Central memory CD8-positive, alpha-beta T cell (primary cell): ENCODE results near the gene DOCK1.

Source experiments
- ATAC-seq: fragments of 150-1000 bp; cut with Tn5 transposase; replicated peaks from 2 replicates; pipeline ENCODE4 v1.10.0; 2022; ENCODE audit warnings: mild to moderate bottlenecking, moderate FRiP score, moderate number of reproducible peaks; ENCODE audit not compliant: poor library complexity, severe bottlenecking; ENCODE audit errors: extremely low read depth
- DNase-seq, 2 donors: peaks; one replicate each; pipeline ENCODE4 v3.0.0; 2021; ENCODE audit warnings: low spot score in 2 of 2
- H3K27ac Mint-ChIP-seq: one replicate; pipeline ENCODE4 v1.8.0; 2022; ENCODE audit warnings: low read depth, mild to moderate bottlenecking, moderate library complexity, mixed read lengths
- H3K27me3 Mint-ChIP-seq: one replicate; pipeline ENCODE4 v1.8.0; 2022; ENCODE audit warnings: mixed read lengths
- H3K36me3 Mint-ChIP-seq: one replicate; pipeline ENCODE4 v1.8.0; 2022; ENCODE audit warnings: mild to moderate bottlenecking, moderate library complexity, mixed read lengths; ENCODE audit not compliant: insufficient read depth
- H3K4me1 Mint-ChIP-seq: one replicate; pipeline ENCODE4 v1.8.0; 2022; ENCODE audit warnings: mixed read lengths
- H3K4me3 Mint-ChIP-seq: one replicate; pipeline ENCODE4 v1.8.0; 2022; ENCODE audit warnings: mild to moderate bottlenecking, moderate library complexity, mixed read lengths
- H3K9me3 Mint-ChIP-seq: one replicate; pipeline ENCODE4 v1.8.0; 2022; ENCODE audit warnings: mixed read lengths

Gene DOCK1

GRCh38 chr10:127310430-127310829, 405.2 kb downstream of the DOCK1 start:
- Mint-ChIP-seq H3K27ac (no peak overlapping the region), H3K4me1 (no peaks in the 10 kb centered on the region), H3K36me3 (no peaks in the 10 kb centered on the region), H3K9me3 (peaks cover 6% of the 10 kb centered on the region), H3K27me3 (no peaks in the 10 kb centered on the region), H3K4me3 (no peak overlapping the region)
- no peak for ATAC-seq
- no peak for DNase-seq

- Mint-ChIP-seq H3K36me3 (no peaks in the 10 kb centered on the region), H3K27ac (no peak overlapping the region), H3K27me3 (no peaks in the 10 kb centered on the region), H3K4me3 (no peak overlapping the region), H3K4me1 (no peaks in the 10 kb centered on the region), H3K9me3 (peaks cover 6% of the 10 kb centered on the region)
- ATAC-seq (no peak), DNase-seq (no peak)
Measured at GRCh38 chr10:127310923-127311322, 405.7 kb downstream of the DOCK1 start.

- Mint-ChIP-seq H3K9me3 (no peaks in the 10 kb centered on the region), H3K27ac (no peak overlapping the region), H3K36me3 (no peaks in the 10 kb centered on the region), H3K4me3 (no peak overlapping the region), H3K4me1 (no peaks in the 10 kb centered on the region), H3K27me3 (no peaks in the 10 kb centered on the region)
- ATAC-seq, result no peak
- DNase-seq, result no peak
Measured at GRCh38 chr10:127313996-127314700, 408.9 kb downstream of the DOCK1 start.

- Mint-ChIP-seq H3K36me3 (no peaks in the 10 kb centered on the region), H3K9me3 (no peaks in the 10 kb centered on the region), H3K4me3 (no peak overlapping the region), H3K4me1 (no peaks in the 10 kb centered on the region), H3K27me3 (no peaks in the 10 kb centered on the region), H3K27ac (no peak overlapping the region)
- no peak for ATAC-seq
- no peak for DNase-seq
Measured at GRCh38 chr10:127314797-127315196, 409.6 kb downstream of the DOCK1 start.

GRCh38 chr10:127315888-127316287, 410.7 kb downstream of the DOCK1 start:
- no peak overlapping the region for H3K4me3 Mint-ChIP-seq
- no peaks in the 10 kb centered on the region for H3K4me1 Mint-ChIP-seq
- no peaks in the 10 kb centered on the region for H3K36me3 Mint-ChIP-seq
- no peaks in the 10 kb centered on the region for H3K9me3 Mint-ChIP-seq
- no peak for ATAC-seq
- DNase-seq, result no peak
- peaks cover 11% of the 10 kb centered on the region for H3K27me3 Mint-ChIP-seq
- H3K27ac Mint-ChIP-seq, result no peak overlapping the region

GRCh38 chr10:127318396-127318795, 413.2 kb downstream of the DOCK1 start:
- DNase-seq (no peak), ATAC-seq (no peak)
- no peak overlapping the region for H3K4me3 Mint-ChIP-seq
- H3K27ac Mint-ChIP-seq, result no peak overlapping the region
- no peaks in the 10 kb centered on the region for H3K36me3 Mint-ChIP-seq
- no peaks in the 10 kb centered on the region for H3K9me3 Mint-ChIP-seq
- H3K4me1 Mint-ChIP-seq, result no peaks in the 10 kb centered on the region
- H3K27me3 Mint-ChIP-seq, result peaks cover 18% of the 10 kb centered on the region

GRCh38 chr10:127319271-127319670, 414.0 kb downstream of the DOCK1 start:
- no peak overlapping the region for H3K4me3 Mint-ChIP-seq
- H3K36me3 Mint-ChIP-seq, result no peaks in the 10 kb centered on the region
- peaks cover 18% of the 10 kb centered on the region for H3K27me3 Mint-ChIP-seq
- DNase-seq, result no peak
- H3K27ac Mint-ChIP-seq, result no peak overlapping the region
- H3K9me3 Mint-ChIP-seq, result no peaks in the 10 kb centered on the region
- H3K4me1 Mint-ChIP-seq, result no peaks in the 10 kb centered on the region
- no peak for ATAC-seq

GRCh38 chr10:127319691-127320090, 414.5 kb downstream of the DOCK1 start:
- peaks cover 18% of the 10 kb centered on the region for H3K27me3 Mint-ChIP-seq

GRCh38 chr10:127320176-127320575, 414.9 kb downstream of the DOCK1 start:
- Mint-ChIP-seq H3K27ac (no peak overlapping the region), H3K36me3 (no peaks in the 10 kb centered on the region), H3K4me3 (no peak overlapping the region), H3K9me3 (no peaks in the 10 kb centered on the region), H3K27me3 (peaks cover 18% of the 10 kb centered on the region), H3K4me1 (no peaks in the 10 kb centered on the region)
- no peak for DNase-seq
- no peak for ATAC-seq

More at GRCh38 chr10:127319691-127320090, 414.5 kb downstream of the DOCK1 start:
- no peaks in the 10 kb centered on the region for H3K9me3 Mint-ChIP-seq
- H3K4me3 Mint-ChIP-seq, result no peak overlapping the region
- no peaks in the 10 kb centered on the region for H3K4me1 Mint-ChIP-seq
- no peaks in the 10 kb centered on the region for H3K36me3 Mint-ChIP-seq
- H3K27ac Mint-ChIP-seq, result no peak overlapping the region
- ATAC-seq, result no peak
- no peak for DNase-seq

- no peak overlapping the region for H3K27ac Mint-ChIP-seq
- no peak for DNase-seq
- ATAC-seq, result no peak
- H3K27me3 Mint-ChIP-seq, result peaks cover 18% of the 10 kb centered on the region
- H3K36me3 Mint-ChIP-seq, result no peaks in the 10 kb centered on the region
- no peaks in the 10 kb centered on the region for H3K9me3 Mint-ChIP-seq
- no peak overlapping the region for H3K4me3 Mint-ChIP-seq
- H3K4me1 Mint-ChIP-seq, result no peaks in the 10 kb centered on the region
Measured at GRCh38 chr10:127322286-127322685, 417.1 kb downstream of the DOCK1 start.

GRCh38 chr10:127325506-127325905, 420.3 kb downstream of the DOCK1 start:
- ATAC-seq, result no peak
- no peak for DNase-seq
- no peaks in the 10 kb centered on the region for H3K9me3 Mint-ChIP-seq
- peaks cover 20% of the 10 kb centered on the region for H3K27me3 Mint-ChIP-seq
- no peak overlapping the region for H3K27ac Mint-ChIP-seq
- no peak overlapping the region for H3K4me3 Mint-ChIP-seq
- H3K4me1 Mint-ChIP-seq, result no peaks in the 10 kb centered on the region
- no peaks in the 10 kb centered on the region for H3K36me3 Mint-ChIP-seq

- no peaks in the 10 kb centered on the region for H3K9me3 Mint-ChIP-seq
- no peak overlapping the region for H3K4me3 Mint-ChIP-seq
- peaks cover 9% of the 10 kb centered on the region for H3K27me3 Mint-ChIP-seq
- no peaks in the 10 kb centered on the region for H3K36me3 Mint-ChIP-seq
- DNase-seq (no peak), ATAC-seq (no peak)
- H3K27ac Mint-ChIP-seq, result no peak overlapping the region
- H3K4me1 Mint-ChIP-seq, result no peaks in the 10 kb centered on the region
Measured at GRCh38 chr10:127326883-127327282, 421.7 kb downstream of the DOCK1 start.

- no peak for ATAC-seq
- no peak for DNase-seq
- Mint-ChIP-seq H3K27ac (no peak overlapping the region), H3K4me3 (no peak overlapping the region), H3K36me3 (peaks cover 2% of the 10 kb centered on the region), H3K9me3 (no peaks in the 10 kb centered on the region), H3K27me3 (peaks cover 9% of the 10 kb centered on the region), H3K4me1 (no peaks in the 10 kb centered on the region)
Measured at GRCh38 chr10:127331696-127332095, 426.5 kb downstream of the DOCK1 start.
